Suprapubic skin (tissue), 2 donors: Measurements from ENCODE around the gene STAG1.

Source experiments
- EP300 ChIP-seq: sonication (generic); formaldehyde crosslinking; IDR thresholded peaks from one replicate; pipeline ENCODE4 v1.6.1; 2017; ENCODE audit warnings: antibody characterized with exemption
- POLR2A ChIP-seq, 2 donors: fragments of 450-650 bp; IDR thresholded peaks; one replicate each; pipeline ENCODE4 v1.6.1; 2017; ENCODE audit warnings: antibody characterized with exemption in 2 of 2, mild to moderate bottlenecking in 2 of 2, moderate library complexity in 2 of 2

- TF ChIP-seq POLR2A (IDR thresholded peaks at IDR 0.05) = no peak
- TF ChIP-seq EP300 = no peak
These were observed 418.0 kb downstream of the STAG1 start for GRCh38 chr3:136334209-136334608.
